Uterus (tissue), 2 donors: ENCODE data around the gene POP7.

Experiments used
- CTCF ChIP-seq, 4 experiments: fragments of 200-600 bp in 2 of 4; fragments of 450-650 bp in 2 of 4; sonication (generic) in 2 of 4; IDR thresholded peaks; one replicate each; pipeline ENCODE4 v1.5.1; 2016 to 2019; ENCODE audit warnings: antibody characterized with exemption in 4 of 4, mild to moderate bottlenecking in 2 of 4, moderate library complexity in 1 of 4
- POLR2A ChIP-seq, 2 donors: fragments of 450-650 bp; IDR thresholded peaks; one replicate each; pipeline ENCODE4 v1.6.1; 2016; ENCODE audit warnings: antibody characterized with exemption in 2 of 2, mild to moderate bottlenecking in 1 of 2, moderate library complexity in 1 of 2

GRCh38 chr7:100694098-100694745 is 11.7 kb upstream of the POP7 start, which contains the start of gene GIGYF1:
- TF ChIP-seq CTCF (IDR thresholded peaks at IDR 0.05) (no peak), POLR2A (IDR thresholded peaks at IDR 0.05) (no peak)
